Neural progenitor cell (in vitro differentiated cells): ENCODE data around the gene PHLDA2. TPM values are rescaled to one million over a fixed set of nuclear protein-coding genes. Genes with fewer than 3 reads are reported as not detected.

ENCODE experiments used
- DNase-seq: peaks from one replicate; pipeline ENCODE4 v3.0.0-alpha.2; 2016; ENCODE audit warnings: low spot score
- H2AFZ ChIP-seq: fragments of 200-600 bp; sonication (generic); replicated peaks from 2 replicates; pipeline ENCODE4 v1.6.1; 2016; ENCODE audit warnings: antibody characterized with exemption
- H3F3A ChIP-seq: fragments of 200-600 bp; sonication (generic); 2 replicates; pipeline ENCODE4 v1.6.1; 2016; ENCODE audit warnings: antibody characterized with exemption, low read depth
- H3K27ac ChIP-seq: fragments of 200-600 bp; sonication (generic); 2 replicates; pipeline ENCODE4 v1.5.1; 2016; ENCODE audit warnings: mild to moderate bottlenecking
- H3K27me3 ChIP-seq: fragments of 200-600 bp; sonication (generic); 2 replicates; pipeline ENCODE4 v1.6.1; 2016; ENCODE audit warnings: mild to moderate bottlenecking, moderate library complexity
- H3K36me3 ChIP-seq: fragments of 200-600 bp; sonication (generic); 2 replicates; pipeline ENCODE4 v1.5.1; 2016
- H3K4me1 ChIP-seq: fragments of 200-600 bp; sonication (generic); 2 replicates; pipeline ENCODE4 v1.6.1; 2016; ENCODE audit warnings: mixed run types
- H3K4me2 ChIP-seq: fragments of 200-600 bp; sonication (generic); 2 replicates; pipeline ENCODE4 v1.6.1; 2016
- H3K4me3 ChIP-seq: fragments of 200-600 bp; sonication (generic); 2 replicates; pipeline ENCODE4 v1.5.1; 2016
- H3K79me2 ChIP-seq: fragments of 200-600 bp; sonication (generic); 2 replicates; pipeline ENCODE4 v1.6.1; 2016; ENCODE audit warnings: low read depth
- H3K9ac ChIP-seq: fragments of 200-600 bp; sonication (generic); 2 replicates; pipeline ENCODE4 v1.6.1; 2016
- H3K9me3 ChIP-seq: fragments of 200-600 bp; sonication (generic); 2 replicates; pipeline ENCODE4 v1.5.1; 2016; ENCODE audit warnings: low read depth
- H4K20me1 ChIP-seq: fragments of 200-600 bp; sonication (generic); 2 replicates; pipeline ENCODE4 v1.6.1; 2016; ENCODE audit warnings: low read depth
- H3K27ac Mint-ChIP-seq: 3 replicates; pipeline ENCODE4 v1.8.0; 2021; ENCODE audit warnings: mixed read lengths
- H3K27me3 Mint-ChIP-seq: 2 replicates; pipeline ENCODE4 v1.8.0; 2022; ENCODE audit warnings: low read depth, mild to moderate bottlenecking, inconsistent platforms, moderate library complexity, mixed read lengths; ENCODE audit not compliant: insufficient read depth
- H3K36me3 Mint-ChIP-seq: 3 replicates; pipeline ENCODE4 v1.8.0; 2021; ENCODE audit warnings: mixed read lengths
- H3K4me1 Mint-ChIP-seq: 3 replicates; pipeline ENCODE4 v1.8.0; 2021; ENCODE audit warnings: mixed read lengths
- H3K4me3 Mint-ChIP-seq: 3 replicates; pipeline ENCODE4 v1.8.0; 2021; ENCODE audit warnings: mild to moderate bottlenecking, moderate library complexity, mixed read lengths
- H3K9me3 Mint-ChIP-seq: 3 replicates; pipeline ENCODE4 v1.8.0; 2020; ENCODE audit warnings: mixed read lengths
- CTCF ChIP-seq: fragments of 200-600 bp; sonication (generic); IDR thresholded peaks from 2 replicates; pipeline ENCODE4 v1.5.1; 2017; ENCODE audit warnings: antibody characterized with exemption, mild to moderate bottlenecking
- EZH2 ChIP-seq: fragments of 200-600 bp; sonication (generic); IDR thresholded peaks from 2 replicates; pipeline ENCODE4 v1.6.1; 2017; ENCODE audit warnings: antibody characterized with exemption, mild to moderate bottlenecking, moderate library complexity
- EZH2phosphoT487 ChIP-seq: fragments of 200-600 bp; sonication (generic); IDR thresholded peaks from 2 replicates; pipeline ENCODE4 v1.6.1; 2017; ENCODE audit warnings: antibody characterized with exemption
- total RNA-seq: library from RNA; depleted of rRNA; stranded (reverse); fragments of >200 nt; gene quantifications from 2 replicates; pipeline ENCODE4 v1.2.3, GENCODE V29; 2015; ENCODE audit warnings: low replicate concordance

PHLDA2 gene
- total RNA-seq, 1 donor from 2014 or later: not detected

- Histone ChIP-seq H3K4me1 (peaks cover 40% of the 10 kb centered on the region), H3K27ac (no peak overlapping the region), H4K20me1 (peaks cover 19% of the 10 kb centered on the region), H3K36me3 (no peaks in the 10 kb centered on the region), H3K9ac (no peak overlapping the region), H3K79me2 (peaks cover 8% of the 10 kb centered on the region), H2AFZ (no peak overlapping the region), H3K9me3 (no peaks in the 10 kb centered on the region), H3K4me2 (peak overlapping the region; percentile 65), H3F3A (peaks cover 39% of the 10 kb centered on the region), H3K27me3 (peaks cover 50% of the 10 kb centered on the region), H3K4me3 (peak overlapping the region; percentile 9)
- TF ChIP-seq EZH2 (no peak), CTCF (peak; percentile 45)
- H3K27ac Mint-ChIP-seq: peak overlapping the region; percentile 90
- H3K4me3 Mint-ChIP-seq: peak overlapping the region; percentile 73
- H3K36me3 Mint-ChIP-seq: peaks cover 8% of the 10 kb centered on the region
- peaks cover 39% of the 10 kb centered on the region for H3K4me1 Mint-ChIP-seq
- H3K9me3 Mint-ChIP-seq: no peaks in the 10 kb centered on the region
- H3K27me3 Mint-ChIP-seq: peaks cover 5% of the 10 kb centered on the region
- DNase-seq: peak; percentile 85
These were observed 42.9 kb downstream of the PHLDA2 start for GRCh38 chr11:2886191-2886894.

- H3K4me3 Mint-ChIP-seq: peak within 1 kb of the TSS; percentile 92
- peaks cover 5% of the 10 kb centered on the region for H3K27me3 Mint-ChIP-seq
- peak within 1 kb of the TSS; percentile 90 for H3K27ac Mint-ChIP-seq
- H3K79me2 ChIP-seq: peaks cover 8% of the 10 kb centered on the region
- H4K20me1 ChIP-seq: peaks cover 19% of the 10 kb centered on the region
- no peaks in the 10 kb centered on the region for H3K9me3 ChIP-seq
- no peaks in the 10 kb centered on the region for H3K9me3 Mint-ChIP-seq
- H3K27ac ChIP-seq: no peak within 1 kb of the TSS
- peak within 1 kb of the TSS; percentile 91 for H3K4me3 ChIP-seq
- no peak within 1 kb of the TSS for H3K9ac ChIP-seq
- peaks cover 34% of the 10 kb centered on the region for H3K4me1 ChIP-seq
- peak; percentile 94 for DNase-seq
- peak within 1 kb of the TSS; percentile 97 for H3K4me2 ChIP-seq
- H3F3A ChIP-seq: peaks cover 39% of the 10 kb centered on the region
- no peaks in the 10 kb centered on the region for H3K36me3 ChIP-seq
- peaks cover 8% of the 10 kb centered on the region for H3K36me3 Mint-ChIP-seq
- H3K27me3 ChIP-seq: peaks cover 51% of the 10 kb centered on the region
- TF ChIP-seq EZH2phosphoT487 (no peak), EZH2 (no peak), CTCF (no peak)
- H2AFZ ChIP-seq: no peak within 1 kb of the TSS
- H3K4me1 Mint-ChIP-seq: peaks cover 37% of the 10 kb centered on the region
These were observed 43.5 kb downstream of the PHLDA2 start, which contains the start of gene CDKN1C for GRCh38 chr11:2885678-2886081. CDKN1C (minus strand) TSS chr11:2885775; CDS start chr11:2885456, 319 bp downstream.

DNA sequence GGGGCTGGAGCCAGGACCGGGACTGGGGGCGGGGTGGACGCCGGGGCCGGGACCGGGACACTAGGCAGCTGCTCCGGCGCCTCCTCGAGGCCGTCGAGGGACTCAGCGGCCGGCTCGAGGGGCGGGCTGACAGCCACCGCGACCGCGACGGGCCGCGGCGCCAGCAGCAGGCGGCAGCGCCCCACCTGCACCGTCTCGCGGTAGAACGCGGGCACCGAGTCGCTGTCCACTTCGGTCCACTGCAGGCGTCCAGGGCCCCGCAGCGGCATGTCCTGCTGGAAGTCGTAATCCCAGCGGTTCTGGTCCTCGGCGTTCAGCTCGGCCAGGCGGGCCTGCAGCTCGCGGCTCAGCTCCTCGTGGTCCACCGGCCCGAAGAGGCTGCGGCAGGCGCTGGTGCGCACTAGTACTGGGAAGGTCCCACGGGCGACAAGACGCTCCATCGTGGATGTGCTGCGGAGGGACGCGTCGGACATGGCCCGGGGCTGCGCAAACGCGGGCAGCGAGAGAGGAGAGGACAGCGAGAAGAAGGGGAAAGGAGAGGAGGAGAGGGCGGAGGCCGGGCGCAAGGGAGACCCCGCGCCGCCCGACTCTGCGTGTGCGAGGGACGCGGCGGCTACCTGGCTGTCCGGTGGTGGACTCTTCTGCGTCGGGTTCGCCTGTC is 44.1 kb downstream of the PHLDA2 start:
- Histone ChIP-seq H3K9me3 (no peaks in the 10 kb centered on the region), H4K20me1 (peaks cover 19% of the 10 kb centered on the region), H3K36me3 (no peaks in the 10 kb centered on the region), H3K4me2 (peak overlapping the region; percentile 97), H3K4me1 (peaks cover 32% of the 10 kb centered on the region), H2AFZ (no peak overlapping the region), H3K79me2 (peaks cover 8% of the 10 kb centered on the region), H3K27me3 (peaks cover 51% of the 10 kb centered on the region), H3K9ac (no peak overlapping the region), H3K27ac (no peak overlapping the region), H3K4me3 (peak overlapping the region; percentile 91), H3F3A (peaks cover 39% of the 10 kb centered on the region)
- H3K27ac Mint-ChIP-seq: no peak overlapping the region
- peaks cover 8% of the 10 kb centered on the region for H3K36me3 Mint-ChIP-seq
- peaks cover 37% of the 10 kb centered on the region for H3K4me1 Mint-ChIP-seq
- peaks cover 5% of the 10 kb centered on the region for H3K27me3 Mint-ChIP-seq
- TF ChIP-seq CTCF (peak; percentile 43), EZH2phosphoT487 (no peak), EZH2 (peak; percentile 42)
- H3K9me3 Mint-ChIP-seq: no peaks in the 10 kb centered on the region
- H3K4me3 Mint-ChIP-seq: peak overlapping the region; percentile 92
- peak; percentile 88 for DNase-seq
